Vagina (tissue), 2 donors: ENCODE results near the gene CXCL6.

Experiments
- CTCF ChIP-seq, 3 experiments: fragments of 450-650 bp in 2 of 3; fragments of 200-600 bp in 1 of 3; sonication (generic) in 1 of 3; IDR thresholded peaks; one replicate each; pipeline ENCODE4 v1.5.1; 2017 to 2019; ENCODE audit warnings: antibody characterized with exemption in 3 of 3, mild to moderate bottlenecking in 2 of 3, moderate library complexity in 2 of 3
- POLR2A ChIP-seq, 2 donors: fragments of 450-650 bp; IDR thresholded peaks; one replicate each; pipeline ENCODE4 v1.6.1; 2017; ENCODE audit warnings: antibody characterized with exemption in 2 of 2, mild to moderate bottlenecking in 2 of 2, moderate library complexity in 2 of 2
- POLR2AphosphoS5 ChIP-seq, 2 donors: sonication (generic); formaldehyde crosslinking; IDR thresholded peaks; one replicate each; pipeline ENCODE4 v1.9.0; 2017; ENCODE audit warnings: antibody characterized with exemption in 2 of 2, mild to moderate bottlenecking in 2 of 2, low read depth in 1 of 2; ENCODE audit not compliant: insufficient read depth in 1 of 2

GRCh38 chr4:73839715-73840114, 3.2 kb downstream of the CXCL6 start:
- TF ChIP-seq CTCF (IDR thresholded peaks at IDR 0.05) (no peak), POLR2A (IDR thresholded peaks at IDR 0.05) (no peak), POLR2AphosphoS5 (IDR thresholded peaks at IDR 0.05; ENCODE audit: insufficient read depth in 1 of 2, low read depth in 1 of 2) (no peak)
